Measurements from ENCODE around the gene PDE10A.
"Not testable (repeated sequence)": the region's sequence is repeated elsewhere in the genome, so short reads cannot be mapped to it uniquely, and the experiment has no call there.

PDE10A gene

GRCh38 chr6:165543781-165544180 lies 119.3 kb downstream of the PDE10A start:
- no peaks in the 10 kb centered on the region for H3K9me3 ChIP-seq (ENCODE audit: control insufficient read depth, low read length)
- H3K9ac ChIP-seq (ENCODE audit: low read length): no peak overlapping the region
- H3K27me3 ChIP-seq (ENCODE audit: control insufficient read depth, insufficient read depth, low read length): no peaks in the 10 kb centered on the region
- peaks cover 4% of the 10 kb centered on the region for H3K4me1 ChIP-seq (ENCODE audit: control insufficient read depth, insufficient read depth, low read length)
- H3K36me3 ChIP-seq (ENCODE audit: control insufficient read depth, insufficient read depth, low read length): no peaks in the 10 kb centered on the region
- no peak overlapping the region for H3K4me3 ChIP-seq (ENCODE audit: low read length)

- no peak overlapping the region for H3K9ac ChIP-seq (ENCODE audit: low read length)
- no peak overlapping the region for H3K4me3 ChIP-seq (ENCODE audit: low read length)
- H3K36me3 ChIP-seq (ENCODE audit: control insufficient read depth, insufficient read depth, low read length): no peaks in the 10 kb centered on the region
- H3K27me3 ChIP-seq (ENCODE audit: control insufficient read depth, insufficient read depth, low read length): no peaks in the 10 kb centered on the region
- no peaks in the 10 kb centered on the region for H3K9me3 ChIP-seq (ENCODE audit: control insufficient read depth, low read length)
- H3K4me1 ChIP-seq (ENCODE audit: control insufficient read depth, insufficient read depth, low read length): no peaks in the 10 kb centered on the region
Observed at GRCh38 chr6:165536911-165537310, 126.1 kb downstream of the PDE10A start.

GRCh38 chr6:165519316-165519715 lies 143.7 kb downstream of the PDE10A start:
- no peak overlapping the region for H3K9ac ChIP-seq (ENCODE audit: low read length)
- H3K4me1 ChIP-seq (ENCODE audit: control insufficient read depth, insufficient read depth, low read length): no peaks in the 10 kb centered on the region
- H3K9me3 ChIP-seq (ENCODE audit: control insufficient read depth, low read length): no peaks in the 10 kb centered on the region
- no peaks in the 10 kb centered on the region for H3K36me3 ChIP-seq (ENCODE audit: control insufficient read depth, insufficient read depth, low read length)
- H3K4me3 ChIP-seq (ENCODE audit: low read length): no peak overlapping the region
- H3K27me3 ChIP-seq (ENCODE audit: control insufficient read depth, insufficient read depth, low read length): no peaks in the 10 kb centered on the region

GRCh38 chr6:165515963-165516624 lies 146.9 kb downstream of the PDE10A start:
- Histone ChIP-seq H3K9me3 (ENCODE audit: control insufficient read depth, low read length) (no peaks in the 10 kb centered on the region), H3K4me3 (ENCODE audit: low read length) (no peak overlapping the region), H3K4me1 (ENCODE audit: control insufficient read depth, insufficient read depth, low read length) (no peaks in the 10 kb centered on the region), H3K36me3 (ENCODE audit: control insufficient read depth, insufficient read depth, low read length) (no peaks in the 10 kb centered on the region), H3K9ac (ENCODE audit: low read length) (no peak overlapping the region), H3K27me3 (ENCODE audit: control insufficient read depth, insufficient read depth, low read length) (no peaks in the 10 kb centered on the region)

DNA sequence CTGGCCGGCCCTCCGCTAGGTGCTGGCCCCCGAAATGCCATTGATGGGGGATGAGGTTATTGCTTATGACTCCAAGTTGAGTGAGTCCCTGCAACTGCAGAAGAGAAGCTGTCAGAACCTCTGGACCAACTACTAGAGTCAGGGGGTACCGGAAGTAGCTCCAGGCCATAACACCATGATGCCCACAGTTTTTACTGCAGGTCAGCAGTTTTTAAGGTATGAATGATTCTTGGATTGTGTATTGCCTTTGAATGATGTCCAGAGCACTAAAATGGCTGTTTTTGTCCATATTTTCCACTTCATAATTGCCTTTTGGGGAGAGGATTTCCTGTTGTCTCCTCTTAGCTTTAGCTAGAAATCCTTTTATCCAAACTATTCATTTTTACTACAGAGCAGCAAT lies 148.4 kb downstream of the PDE10A start:
- Histone ChIP-seq H3K9ac (ENCODE audit: low read length) (no peak overlapping the region), H3K36me3 (ENCODE audit: control insufficient read depth, insufficient read depth, low read length) (no peaks in the 10 kb centered on the region), H3K9me3 (ENCODE audit: control insufficient read depth, low read length) (no peaks in the 10 kb centered on the region), H3K4me1 (ENCODE audit: control insufficient read depth, insufficient read depth, low read length) (no peaks in the 10 kb centered on the region), H3K4me3 (ENCODE audit: low read length) (no peak overlapping the region), H3K27me3 (ENCODE audit: control insufficient read depth, insufficient read depth, low read length) (no peaks in the 10 kb centered on the region)

DNA sequence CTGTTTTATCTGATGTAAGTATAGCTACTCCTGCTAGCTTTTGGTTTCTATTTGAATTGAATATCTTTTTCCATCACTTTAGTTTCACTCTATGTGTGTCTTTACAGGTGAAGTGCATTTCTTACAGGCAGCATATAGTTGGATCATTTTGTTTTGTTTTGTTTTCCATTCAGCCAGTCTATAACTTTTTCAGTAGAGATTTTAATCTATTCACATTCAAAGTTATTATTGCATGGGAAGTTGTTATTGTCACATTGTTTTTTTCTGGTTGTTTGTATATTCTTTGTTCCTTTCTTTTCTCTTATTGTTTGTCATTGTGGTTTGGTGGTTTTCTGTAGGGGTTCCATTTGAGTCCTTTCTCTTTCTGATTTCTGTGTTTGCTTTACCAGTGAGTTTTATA lies 151.2 kb downstream of the PDE10A start:
- Histone ChIP-seq H3K4me1 (ENCODE audit: control insufficient read depth, insufficient read depth, low read length) (no peaks in the 10 kb centered on the region), H3K27me3 (ENCODE audit: control insufficient read depth, insufficient read depth, low read length) (no peaks in the 10 kb centered on the region), H3K4me3 (ENCODE audit: low read length) (no peak overlapping the region), H3K9ac (ENCODE audit: low read length) (no peak overlapping the region), H3K9me3 (ENCODE audit: control insufficient read depth, low read length) (no peaks in the 10 kb centered on the region), H3K36me3 (ENCODE audit: control insufficient read depth, insufficient read depth, low read length) (no peaks in the 10 kb centered on the region)

GRCh38 chr6:165508321-165508869 lies 154.6 kb downstream of the PDE10A start:
- H3K4me1 ChIP-seq (ENCODE audit: control insufficient read depth, insufficient read depth, low read length): no peaks in the 10 kb centered on the region
- no peak overlapping the region for H3K4me3 ChIP-seq (ENCODE audit: low read length)
- H3K9me3 ChIP-seq (ENCODE audit: control insufficient read depth, low read length): no peaks in the 10 kb centered on the region
- no peaks in the 10 kb centered on the region for H3K27me3 ChIP-seq (ENCODE audit: control insufficient read depth, insufficient read depth, low read length)
- H3K36me3 ChIP-seq (ENCODE audit: control insufficient read depth, insufficient read depth, low read length): no peaks in the 10 kb centered on the region
- no peak overlapping the region for H3K9ac ChIP-seq (ENCODE audit: low read length)

GRCh38 chr6:165506657-165507056 lies 156.4 kb downstream of the PDE10A start:
- H3K36me3 ChIP-seq (ENCODE audit: control insufficient read depth, insufficient read depth, low read length): no peaks in the 10 kb centered on the region
- no peaks in the 10 kb centered on the region for H3K27me3 ChIP-seq (ENCODE audit: control insufficient read depth, insufficient read depth, low read length)
- no peak overlapping the region for H3K4me3 ChIP-seq (ENCODE audit: low read length)
- no peak overlapping the region for H3K9ac ChIP-seq (ENCODE audit: low read length)
- H3K9me3 ChIP-seq (ENCODE audit: control insufficient read depth, low read length): no peaks in the 10 kb centered on the region
- no peaks in the 10 kb centered on the region for H3K4me1 ChIP-seq (ENCODE audit: control insufficient read depth, insufficient read depth, low read length)

DNA sequence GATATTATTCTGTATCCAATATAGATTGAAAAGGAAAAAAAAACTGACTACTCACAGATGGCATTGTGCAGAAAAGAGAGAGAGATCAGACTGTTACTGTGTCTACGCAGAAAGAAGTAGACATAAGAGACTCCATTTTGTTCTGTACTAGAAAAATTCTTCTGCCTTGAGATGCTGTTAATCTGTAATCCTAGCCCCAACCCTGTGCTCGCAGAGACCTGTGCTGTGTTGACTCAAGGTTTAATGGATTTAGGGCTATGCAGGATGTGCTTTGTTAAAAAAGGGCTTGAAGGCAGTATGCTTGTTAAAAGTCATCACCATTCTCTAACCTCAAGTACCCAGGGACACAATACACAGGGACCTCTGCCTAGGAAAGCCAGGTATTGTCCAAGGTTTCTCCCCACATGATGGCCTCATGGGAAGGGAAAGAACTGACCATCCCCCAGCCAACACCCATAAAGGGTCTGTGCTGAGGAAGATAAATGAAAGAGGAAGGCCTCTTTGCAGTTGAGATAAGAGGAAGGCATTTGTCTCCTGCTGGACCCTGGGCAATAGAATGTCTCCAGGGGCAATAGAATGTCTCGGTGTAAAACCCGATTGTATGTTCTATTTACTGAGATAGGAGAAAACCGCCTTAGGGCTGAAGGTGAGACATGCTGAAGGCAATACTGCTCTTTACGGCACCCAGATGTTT lies 162.7 kb downstream of the PDE10A start:
- H3K9me3 ChIP-seq (ENCODE audit: control insufficient read depth, low read length); H3K36me3 ChIP-seq (ENCODE audit: control insufficient read depth, insufficient read depth, low read length); H3K9ac ChIP-seq (ENCODE audit: low read length); H3K27me3 ChIP-seq (ENCODE audit: control insufficient read depth, insufficient read depth, low read length); H3K4me3 ChIP-seq (ENCODE audit: low read length); H3K4me1 ChIP-seq (ENCODE audit: control insufficient read depth, insufficient read depth, low read length): not testable (repeated sequence)

GRCh38 chr6:165497472-165497871 lies 165.6 kb downstream of the PDE10A start:
- Histone ChIP-seq H3K36me3 (ENCODE audit: control insufficient read depth, insufficient read depth, low read length) (no peaks in the 10 kb centered on the region), H3K4me1 (ENCODE audit: control insufficient read depth, insufficient read depth, low read length) (no peaks in the 10 kb centered on the region), H3K9me3 (ENCODE audit: control insufficient read depth, low read length) (no peaks in the 10 kb centered on the region), H3K27me3 (ENCODE audit: control insufficient read depth, insufficient read depth, low read length) (no peaks in the 10 kb centered on the region), H3K9ac (ENCODE audit: low read length) (no peak overlapping the region), H3K4me3 (ENCODE audit: low read length) (no peak overlapping the region)

DNA sequence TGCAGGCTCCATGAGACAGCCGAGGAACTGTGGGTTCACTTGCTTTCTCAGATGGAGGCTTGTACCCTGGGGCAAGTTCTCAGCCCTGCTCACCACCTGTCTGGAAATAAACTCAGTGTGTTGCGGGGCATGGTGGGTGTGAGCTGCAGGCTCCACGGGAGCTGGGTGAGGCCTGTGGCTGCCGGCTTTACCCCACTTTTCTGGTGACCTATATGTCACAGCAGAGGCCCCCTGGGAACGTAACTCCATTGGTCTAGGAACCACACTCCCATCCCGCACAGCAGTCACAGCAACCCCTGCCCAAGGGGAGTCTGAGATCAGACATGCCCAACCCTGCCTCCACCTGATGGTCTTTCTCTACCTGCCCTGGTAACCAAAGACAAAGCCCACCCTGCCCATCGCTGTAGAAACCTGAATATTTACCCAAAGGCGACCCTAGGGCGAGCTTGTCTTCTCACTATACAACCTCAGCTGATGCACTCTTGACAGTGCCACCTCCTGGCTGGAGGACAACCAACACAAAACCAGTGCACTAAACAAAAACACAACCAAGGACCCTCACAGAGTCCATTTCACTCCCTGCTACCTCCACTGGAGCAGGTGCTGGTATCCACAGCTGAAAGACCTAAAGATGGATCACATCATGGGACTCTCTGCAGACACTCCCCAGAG lies 174.3 kb downstream of the PDE10A start:
- Histone ChIP-seq H3K9me3 (ENCODE audit: control insufficient read depth, low read length) (no peaks in the 10 kb centered on the region), H3K27me3 (ENCODE audit: control insufficient read depth, insufficient read depth, low read length) (no peaks in the 10 kb centered on the region), H3K9ac (ENCODE audit: low read length) (no peak overlapping the region), H3K36me3 (ENCODE audit: control insufficient read depth, insufficient read depth, low read length) (no peaks in the 10 kb centered on the region), H3K4me1 (ENCODE audit: control insufficient read depth, insufficient read depth, low read length) (no peaks in the 10 kb centered on the region), H3K4me3 (ENCODE audit: low read length) (no peak overlapping the region)

- Histone ChIP-seq H3K27me3 (ENCODE audit: control insufficient read depth, insufficient read depth, low read length) (no peaks in the 10 kb centered on the region), H3K9ac (ENCODE audit: low read length) (no peak overlapping the region)
Observed at GRCh38 chr6:165487950-165488349, 175.1 kb downstream of the PDE10A start.

More at GRCh38 chr6:165487950-165488349, 175.1 kb downstream of the PDE10A start:
- Histone ChIP-seq H3K4me3 (ENCODE audit: low read length) (no peak overlapping the region), H3K36me3 (ENCODE audit: control insufficient read depth, insufficient read depth, low read length) (no peaks in the 10 kb centered on the region), H3K4me1 (ENCODE audit: control insufficient read depth, insufficient read depth, low read length) (no peaks in the 10 kb centered on the region), H3K9me3 (ENCODE audit: control insufficient read depth, low read length) (no peaks in the 10 kb centered on the region)

Data from mucosa of stomach (tissue), 1 donor.